Liver (tissue), 9 donors: ENCODE measurements around the gene TMEM63A. TPM values are rescaled to one million over a fixed set of nuclear protein-coding genes. Genes with fewer than 3 reads are reported as not detected.
"Not testable (repeated sequence)": the region's sequence is repeated elsewhere in the genome, so short reads cannot be mapped to it uniquely, and the experiment has no call there.

Experiments used
- DNase-seq: peaks from one replicate; pipeline ENCODE4 v3.0.0-alpha.2; 2017; ENCODE audit warnings: low spot score
- H3K27ac ChIP-seq, 2 donors: one replicate each; pipeline ENCODE4 v1.7.0; 2013; ENCODE audit warnings: inconsistent platforms in 2 of 2, low read length in 2 of 2, control low read depth in 1 of 2, low read depth in 1 of 2, mild to moderate bottlenecking in 1 of 2
- H3K27me3 ChIP-seq, 4 donors: one replicate each; pipeline versions ENCODE4 v1.6.1 to v1.7.0; 2013; ENCODE audit warnings: low read length in 3 of 4, inconsistent platforms in 1 of 4, mild to moderate bottlenecking in 1 of 4, moderate library complexity in 1 of 4; ENCODE audit not compliant: control insufficient read depth in 4 of 4, insufficient read depth in 4 of 4
- H3K36me3 ChIP-seq, 4 donors: one replicate each; pipeline versions ENCODE4 v1.6.1 to v1.7.0; 2013; ENCODE audit warnings: low read length in 3 of 4, mild to moderate bottlenecking in 3 of 4, low read depth in 1 of 4, moderate library complexity in 1 of 4; ENCODE audit not compliant: control insufficient read depth in 4 of 4, insufficient read depth in 3 of 4
- H3K4me1 ChIP-seq, 4 donors: one replicate each; pipeline versions ENCODE4 v1.6.1 to v1.7.0; 2013; ENCODE audit warnings: low read length in 3 of 4, mild to moderate bottlenecking in 3 of 4, moderate library complexity in 1 of 4; ENCODE audit not compliant: control insufficient read depth in 4 of 4, insufficient read depth in 4 of 4
- H3K4me3 ChIP-seq, 3 donors: one replicate each; pipeline versions ENCODE4 v1.6.1 to v1.7.0; 2013; ENCODE audit warnings: low read length in 3 of 3, control low read depth in 1 of 3, low read depth in 1 of 3, mild to moderate bottlenecking in 1 of 3
- H3K9ac ChIP-seq, 2 donors: one replicate each; pipeline ENCODE4 v1.7.0; 2013; ENCODE audit warnings: low read length in 2 of 2, mild to moderate bottlenecking in 2 of 2, moderate library complexity in 2 of 2, control low read depth in 1 of 2, low read depth in 1 of 2
- H3K9me3 ChIP-seq, 4 donors: one replicate each; pipeline versions ENCODE4 v1.6.1 to v1.7.0; 2013; ENCODE audit warnings: low read length in 3 of 4; ENCODE audit not compliant: control insufficient read depth in 4 of 4
- ATF3 ChIP-seq: IDR thresholded peaks from 2 replicates; pipeline ENCODE4 v1.6.1; 2016; ENCODE audit warnings: antibody characterized with exemption
- EGR1 ChIP-seq, 2 donors: IDR thresholded peaks; 2 replicates each; pipeline ENCODE4 v1.6.1; 2016 to 2018; ENCODE audit warnings: antibody characterized with exemption in 2 of 2, low read depth in 2 of 2
- FOXA1 ChIP-seq: IDR thresholded peaks from 2 replicates; pipeline ENCODE4 v1.6.1; 2016; ENCODE audit warnings: antibody characterized with exemption
- FOXA2 ChIP-seq: IDR thresholded peaks from 2 replicates; pipeline ENCODE4 v1.6.1; 2016; ENCODE audit warnings: antibody characterized with exemption
- GABPA ChIP-seq, 2 donors: IDR thresholded peaks in 1 of 2; conservative IDR thresholded peaks in 1 of 2; 2 replicates each; pipeline ENCODE4 v1.6.1; 2016; ENCODE audit warnings: antibody characterized with exemption in 2 of 2, mild to moderate bottlenecking in 1 of 2, moderate library complexity in 1 of 2
- HNF4A ChIP-seq, 2 donors: conservative IDR thresholded peaks; 2 replicates each; pipeline ENCODE4 v1.6.1; 2016; ENCODE audit warnings: antibody characterized with exemption in 2 of 2, mild to moderate bottlenecking in 2 of 2
- HNF4G ChIP-seq: IDR thresholded peaks from 2 replicates; pipeline ENCODE4 v1.6.1; 2016; ENCODE audit warnings: antibody characterized with exemption
- JUND ChIP-seq, 2 donors: IDR thresholded peaks; 2 replicates each; pipeline ENCODE4 v1.6.1; 2016; ENCODE audit warnings: antibody characterized with exemption in 2 of 2
- MAX ChIP-seq: IDR thresholded peaks from 2 replicates; pipeline ENCODE4 v1.6.1; 2016; ENCODE audit warnings: antibody characterized with exemption
- NR2F2 ChIP-seq: IDR thresholded peaks from 2 replicates; pipeline ENCODE4 v1.6.1; 2016; ENCODE audit warnings: antibody characterized with exemption
- RAD21 ChIP-seq, 2 donors: IDR thresholded peaks; 2 replicates each; pipeline ENCODE4 v1.6.1; 2016; ENCODE audit warnings: antibody characterized with exemption in 2 of 2, mild to moderate bottlenecking in 2 of 2
- REST ChIP-seq: IDR thresholded peaks from 2 replicates; pipeline ENCODE4 v1.6.1; 2016; ENCODE audit warnings: antibody characterized with exemption, mild to moderate bottlenecking
- RXRA ChIP-seq, 2 donors: IDR thresholded peaks; 2 replicates each; pipeline ENCODE4 v1.6.1; 2017 to 2018; ENCODE audit warnings: antibody characterized with exemption in 2 of 2, mild to moderate bottlenecking in 1 of 2
- SP1 ChIP-seq: IDR thresholded peaks from 2 replicates; pipeline ENCODE4 v1.6.1; 2018; ENCODE audit warnings: antibody characterized with exemption, mild to moderate bottlenecking
- TAF1 ChIP-seq: conservative IDR thresholded peaks from 2 replicates; pipeline ENCODE4 v1.6.1; 2016; ENCODE audit warnings: antibody characterized with exemption, mild to moderate bottlenecking
- YY1 ChIP-seq: IDR thresholded peaks from 2 replicates; pipeline ENCODE4 v1.6.1; 2016; ENCODE audit warnings: antibody characterized with exemption, mild to moderate bottlenecking
- ZBTB33 ChIP-seq: IDR thresholded peaks from 2 replicates; pipeline ENCODE4 v1.6.1; 2016; ENCODE audit warnings: antibody characterized with exemption
- WGBS: extraction: QIAGEN DNeasy Blood & Tissue Kit; methylation state at CpG from one replicate; pipeline ENCODE4 v1.1.7; 2013; 5-methylcytosine and 5-hydroxymethylcytosine counted together
- polyA plus RNA-seq, 2 donors: library from polyadenylated mRNA; stranded (reverse) in 1 of 2; unstranded in 1 of 2; fragments of 200-250 nt in 1 of 2; fragments of >200 nt in 1 of 2; fragmentation: Nextera tagmentation in 1 of 2; extraction: Ambion mirVana in 1 of 2; gene quantifications; one replicate each; pipeline versions ENCODE4 v1.2.1 to v1.2.3, GENCODE V29; 2013 to 2015
- total RNA-seq, 2 donors: library from RNA; depleted of rRNA; stranded (reverse); fragments of >200 nt; gene quantifications; one replicate each; pipeline ENCODE4 v1.2.3, GENCODE V29; 2014
- TF ChIP-seq, protein P1 (sequence below): fragments of 150-350 bp; IDR thresholded peaks from 2 replicates; pipeline ENCODE4 v1.5.1; 2017; ENCODE audit warnings: improper control_type of control experiment, low read depth, low read length; ENCODE audit not compliant: missing input control
- donor health status: healthy.
- donor health status: healthy.
- donor health status: healthy.
- donor health status: healthy.
- donor health status: healthy.

TMEM63A gene
- total and polyA plus RNA-seq, 4 donors: 9.6 to 54.0 (median 11.6) TPM

GRCh38 chr1:225808136-225808535, 74.0 kb downstream of the TMEM63A start:
- Histone ChIP-seq H3K9ac (no peak overlapping the region), H3K27me3 (no peaks in the 10 kb centered on the region), H3K9me3 (no peaks in the 10 kb centered on the region), H3K4me1 (peaks cover 9 to 21% (median 19%) of the 10 kb centered on the region in 4 donors), H3K36me3 (no peaks in the 10 kb centered on the region), H3K27ac (no peak overlapping the region), H3K4me3 (no peak overlapping the region)
- 90% methylated on average over 5 of the region's 5 CpGs for WGBS
- DNase-seq: no peak
- TF ChIP-seq RXRA (IDR thresholded peaks at IDR 0.05): no peak
- TF ChIP-seq, protein P1, sequence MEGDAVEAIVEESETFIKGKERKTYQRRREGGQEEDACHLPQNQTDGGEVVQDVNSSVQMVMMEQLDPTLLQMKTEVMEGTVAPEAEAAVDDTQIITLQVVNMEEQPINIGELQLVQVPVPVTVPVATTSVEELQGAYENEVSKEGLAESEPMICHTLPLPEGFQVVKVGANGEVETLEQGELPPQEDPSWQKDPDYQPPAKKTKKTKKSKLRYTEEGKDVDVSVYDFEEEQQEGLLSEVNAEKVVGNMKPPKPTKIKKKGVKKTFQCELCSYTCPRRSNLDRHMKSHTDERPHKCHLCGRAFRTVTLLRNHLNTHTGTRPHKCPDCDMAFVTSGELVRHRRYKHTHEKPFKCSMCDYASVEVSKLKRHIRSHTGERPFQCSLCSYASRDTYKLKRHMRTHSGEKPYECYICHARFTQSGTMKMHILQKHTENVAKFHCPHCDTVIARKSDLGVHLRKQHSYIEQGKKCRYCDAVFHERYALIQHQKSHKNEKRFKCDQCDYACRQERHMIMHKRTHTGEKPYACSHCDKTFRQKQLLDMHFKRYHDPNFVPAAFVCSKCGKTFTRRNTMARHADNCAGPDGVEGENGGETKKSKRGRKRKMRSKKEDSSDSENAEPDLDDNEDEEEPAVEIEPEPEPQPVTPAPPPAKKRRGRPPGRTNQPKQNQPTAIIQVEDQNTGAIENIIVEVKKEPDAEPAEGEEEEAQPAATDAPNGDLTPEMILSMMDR: no peak
- no peak for TF ChIP-seq HNF4A (conservative IDR thresholded peaks at IDR 0.05)
- TF ChIP-seq REST: no peak
- no peak for TF ChIP-seq YY1
- TF ChIP-seq GABPA (IDR thresholded peaks at IDR 0.05 in 1 of 2, conservative IDR thresholded peaks at IDR 0.05 in 1 of 2): no peak
- no peak for TF ChIP-seq FOXA1
- no peak for TF ChIP-seq FOXA2
- TF ChIP-seq SP1: no peak
- TF ChIP-seq ATF3: no peak
- no peak for TF ChIP-seq HNF4G
- no peak for TF ChIP-seq RAD21 (IDR thresholded peaks at IDR 0.05)
- no peak for TF ChIP-seq TAF1
- TF ChIP-seq MAX: no peak
- TF ChIP-seq JUND (IDR thresholded peaks at IDR 0.05): no peak
- no peak for TF ChIP-seq ZBTB33
- no peak for TF ChIP-seq EGR1 (IDR thresholded peaks at IDR 0.05; ENCODE audit: low read depth in 2 of 2)
- TF ChIP-seq NR2F2: no peak

DNA sequence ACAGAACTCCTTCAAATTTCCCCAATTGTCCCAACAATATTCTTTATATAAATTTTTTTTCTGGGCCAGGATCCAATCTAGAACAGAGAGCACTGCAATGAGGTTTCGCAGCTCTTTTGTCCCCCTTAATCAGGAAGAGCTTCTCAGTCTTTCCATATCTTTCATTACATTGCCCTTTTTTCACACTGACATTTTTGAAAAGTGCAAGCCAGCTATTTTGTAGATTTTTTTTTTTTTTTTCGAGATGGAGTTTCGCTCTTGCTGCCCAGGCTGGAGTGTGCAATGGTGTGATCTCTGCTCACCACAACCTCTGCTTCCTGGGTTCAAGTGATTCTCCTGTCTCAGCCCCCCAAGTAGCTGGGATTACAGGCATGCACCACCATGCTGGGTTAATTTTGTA, 75.4 kb downstream of the TMEM63A start:
- H3K4me3 ChIP-seq, H3K9me3 ChIP-seq, H3K27ac ChIP-seq, DNase-seq, H3K27me3 ChIP-seq, H3K9ac ChIP-seq, H3K4me1 ChIP-seq, H3K36me3 ChIP-seq: not testable (repeated sequence)
- WGBS: 91% methylated on average over 3 of the region's 3 CpGs
